Motor neuron (in vitro differentiated cells): ENCODE results near the gene FCRLB. TPM values are rescaled to one million over a fixed set of nuclear protein-coding genes. Genes with fewer than 3 reads are reported as not detected.
"Not testable (repeated sequence)": the region's sequence is repeated elsewhere in the genome, so short reads cannot be mapped to it uniquely, and the experiment has no call there.

Source experiments
- ATAC-seq, 8 experiments: fragments of 200-7000 bp; cut with Tn5 transposase; replicated peaks in 6 of 8; 2 replicates each; pipeline ENCODE4 v1.8.0; 2021; ENCODE audit warnings: mild to moderate bottlenecking in 8 of 8, moderate library complexity in 8 of 8
- H3K27ac ChIP-seq, 2 donors: fragments of 250-450 bp; sonication (Bioruptor Pico); 2 replicates each; pipeline ENCODE4 v1.9.0; 2021; ENCODE audit warnings: antibody characterized with exemption in 2 of 2, mild to moderate bottlenecking in 2 of 2, moderate library complexity in 1 of 2
- H3K4me1 ChIP-seq, 2 donors: fragments of 250-450 bp; sonication (Bioruptor Pico); replicated peaks in 1 of 2; 2 replicates each; pipeline ENCODE4 v1.6.1; 2021; ENCODE audit warnings: antibody characterized with exemption in 2 of 2, mild to moderate bottlenecking in 2 of 2, moderate library complexity in 1 of 2
- H3K4me3 ChIP-seq, 5 donors: fragments of 250-450 bp; sonication (Bioruptor Pico); 2 replicates each; pipeline ENCODE4 v1.9.0; 2021; ENCODE audit warnings: antibody characterized with exemption in 5 of 5, mild to moderate bottlenecking in 5 of 5, moderate library complexity in 4 of 5
- WGBS, 10 experiments: fragments of 450-650 bp; shearing (Covaris generic); methylation state at CpG; one replicate each; pipeline ENCODE4 v1.0.0; 2022; 5-methylcytosine and 5-hydroxymethylcytosine counted together
- in situ Hi-C, 9 experiments: fragments of 400-800 bp; cut with MboI; loops; one replicate each; pipeline ENCODE4 v1.15.0; 2021; ENCODE audit warnings: low sequenced_read_pairs in 9 of 9, low pct_unique_long_range_greater_than_20kb in 2 of 9; ENCODE audit not compliant: unreplicated experiment in 9 of 9
- total RNA-seq, 8 experiments: library from RNA; unstranded; fragments of 300-600 nt; gene quantifications; 2 replicates each; pipeline versions ENCODE4 v1.2.3 to v1.2.4, GENCODE V29; 2022

FCRLB gene, protein sequence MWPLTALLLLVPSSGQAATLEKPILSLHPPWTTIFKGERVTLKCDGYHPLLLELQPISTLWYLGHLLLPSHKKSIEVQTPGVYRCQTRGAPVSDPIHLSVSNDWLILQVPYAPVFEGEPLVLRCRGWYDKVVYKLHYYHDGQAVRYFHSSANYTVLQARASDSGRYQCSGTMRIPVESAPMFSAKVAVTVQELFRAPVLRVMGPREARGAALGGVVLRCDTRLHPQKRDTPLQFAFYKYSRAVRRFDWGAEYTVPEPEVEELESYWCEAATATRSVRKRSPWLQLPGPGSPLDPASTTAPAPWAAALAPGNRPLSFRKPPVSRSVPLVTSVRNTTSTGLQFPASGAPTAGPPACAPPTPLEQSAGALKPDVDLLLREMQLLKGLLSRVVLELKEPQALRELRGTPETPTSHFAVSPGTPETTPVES
- 1 to 10 TPM in 6 of 8 experiments, under 1 TPM in 2; 0.59 to 7.0 (median 1.4) TPM for total RNA-seq

GRCh38 chr1:161720956-161721737, at the start of gene FCRLB:
Gene FCRLB, plus strand, starts transcription at chr1:161721544. Its CDS starts 1,129 bp downstream, at chr1:161722673.
- H3K27ac ChIP-seq, result no peak within 1 kb of the TSS
- H3K4me3 ChIP-seq, result no peak within 1 kb of the TSS
- ATAC-seq, result no peak
- in situ Hi-C loops, result no loop called here
- WGBS, 10 experiments, result 15 to 40% (median 33%) methylated on average over 1 to 4 of the region's 4 CpGs; no CpG with 5 or more reads in 2 of the 10 experiments
- peaks cover 2 to 4% of the 10 kb centered on the region in 2 donors for H3K4me1 ChIP-seq

- H3K4me3 ChIP-seq, H3K4me1 ChIP-seq, in situ Hi-C loops, H3K27ac ChIP-seq: not testable (repeated sequence)
- peak in 3 of 8 experiments; percentile 24 to 80 (median 76) for ATAC-seq
- no CpG with 5 or more reads among the region's 7 CpGs for WGBS, 10 experiments
Measured at GRCh38 chr1:161673437-161673836, 47.9 kb upstream of the FCRLB start.

- H3K4me3 ChIP-seq, in situ Hi-C loops, H3K4me1 ChIP-seq, H3K27ac ChIP-seq, ATAC-seq: not testable (repeated sequence)
- WGBS, 10 experiments, result no CpG with 5 or more reads among the region's 3 CpGs
Measured at GRCh38 chr1:161674447-161674846, 46.9 kb upstream of the FCRLB start.

- H3K4me3 ChIP-seq, in situ Hi-C loops, ATAC-seq, H3K4me1 ChIP-seq, H3K27ac ChIP-seq: not testable (repeated sequence)
- 40% methylated on average over 1 of the region's 3 CpGs; no CpG with 5 or more reads in 9 of the 10 experiments for WGBS, 10 experiments
Measured at GRCh38 chr1:161674908-161675307, 46.4 kb upstream of the FCRLB start.

- Histone ChIP-seq H3K4me3 (no peak overlapping the region), H3K4me1 (no peaks in the 10 kb centered on the region), H3K27ac (no peak overlapping the region)
- ATAC-seq, result no peak
- in situ Hi-C loops, result no loop called here
- WGBS, 10 experiments, result 70 to 100% (median 75%) methylated on average over 1 to 2 of the region's 2 CpGs; no CpG with 5 or more reads in 6 of the 10 experiments
Measured at GRCh38 chr1:161676441-161676840, 44.9 kb upstream of the FCRLB start.

DNA sequence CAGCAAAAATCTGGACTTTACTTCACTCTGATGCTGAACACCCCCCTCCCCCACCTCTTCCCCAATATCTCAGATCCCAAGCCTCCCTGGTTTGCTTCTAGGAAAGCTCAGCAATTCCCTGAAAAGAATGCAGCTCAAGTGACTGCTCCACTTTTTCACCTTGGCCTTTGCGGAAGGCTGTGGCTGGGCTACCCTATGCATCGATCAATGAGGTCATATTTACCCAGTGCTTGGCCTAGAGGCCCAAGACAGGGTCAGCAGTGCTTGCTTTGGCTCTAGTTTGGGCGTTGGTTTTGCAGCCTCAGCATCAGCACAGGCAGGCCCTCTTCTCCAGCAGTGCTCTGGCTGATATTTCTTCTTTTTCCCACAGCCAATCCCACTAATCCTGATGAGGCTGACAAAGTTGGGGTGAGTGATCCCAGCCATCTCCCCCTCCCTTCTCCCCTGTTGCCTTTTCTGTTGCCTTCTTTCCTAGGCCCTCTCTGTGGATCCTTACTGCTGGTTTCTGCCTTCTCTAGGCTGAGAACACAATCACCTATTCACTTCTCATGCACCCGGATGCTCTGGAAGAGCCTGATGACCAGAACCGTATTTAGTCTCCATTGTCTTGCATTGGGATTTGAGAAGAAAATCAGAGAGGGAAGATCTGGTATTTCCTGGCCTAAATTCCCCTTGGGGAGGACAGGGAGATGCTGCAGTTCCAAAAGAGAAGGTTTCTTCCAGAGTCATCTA, 44.2 kb upstream of the FCRLB start:
- H3K4me1 ChIP-seq, result no peaks in the 10 kb centered on the region
- H3K27ac ChIP-seq, result no peak overlapping the region
- H3K4me3 ChIP-seq, result no peak overlapping the region
- 40 to 100% (median 65%) methylated on average over 1 to 5 of the region's 5 CpGs; no CpG with 5 or more reads in 3 of the 10 experiments for WGBS, 10 experiments
- in situ Hi-C loops, result no loop called here
- peak in 2 of 8 experiments; percentile 7 to 25 for ATAC-seq

- H3K4me3 ChIP-seq, result no peak overlapping the region
- no peak overlapping the region for H3K27ac ChIP-seq
- in situ Hi-C loops, result no loop called here
- H3K4me1 ChIP-seq, result no peaks in the 10 kb centered on the region
- ATAC-seq, result no peak
- WGBS, 10 experiments, result 73 to 100% (median 85%) methylated on average over 1 to 3 of the region's 3 CpGs; no CpG with 5 or more reads in 3 of the 10 experiments
Measured at GRCh38 chr1:161678500-161678899, 42.8 kb upstream of the FCRLB start.

DNA sequence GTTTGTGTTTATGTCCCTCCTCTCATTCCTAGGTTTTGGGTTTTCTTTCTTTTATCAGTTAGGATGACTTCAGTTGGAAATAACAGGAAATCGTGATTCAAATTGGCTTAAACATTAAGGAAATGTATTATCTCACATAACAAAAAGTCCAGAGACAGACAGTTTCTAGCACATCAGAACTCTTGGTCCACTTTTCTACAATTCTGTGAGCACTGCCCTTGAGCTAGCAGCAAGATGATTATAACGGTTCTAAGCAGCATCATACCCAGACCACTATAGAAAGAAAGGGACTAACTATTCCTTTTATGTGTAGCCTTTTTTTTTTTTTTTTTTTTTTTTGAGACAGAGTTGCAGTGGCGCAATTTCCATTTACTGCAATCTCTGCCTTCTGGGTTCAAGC, 39.5 kb upstream of the FCRLB start:
- Histone ChIP-seq H3K4me3 (no peak overlapping the region), H3K4me1 (no peaks in the 10 kb centered on the region), H3K27ac (no peak overlapping the region)
- in situ Hi-C loops, result no loop called here
- ATAC-seq, result no peak
- WGBS, 10 experiments, result 41 to 77% (median 50%) methylated on average over 1 to 3 of the region's 3 CpGs

DNA sequence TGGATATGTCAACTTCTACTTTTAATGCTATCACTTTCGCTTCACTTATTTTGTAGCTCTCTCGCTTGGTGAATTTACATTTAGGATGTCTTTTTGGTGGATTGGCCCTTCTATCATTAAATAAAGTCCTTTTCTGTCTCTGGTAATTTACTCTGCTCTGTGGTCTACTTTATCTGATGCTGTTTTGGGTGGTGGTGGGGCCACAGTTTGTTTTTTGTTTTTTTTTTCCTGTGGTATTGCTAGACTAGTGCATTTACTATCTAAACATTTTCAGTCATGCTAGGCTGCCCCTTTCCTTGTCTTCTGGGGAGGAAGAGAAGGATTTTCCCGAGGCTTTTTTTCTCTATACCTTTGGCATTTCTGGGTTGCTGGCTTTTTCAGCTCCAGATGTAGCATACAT, 32.4 kb upstream of the FCRLB start:
- no peak for ATAC-seq
- no peak overlapping the region for H3K4me3 ChIP-seq
- in situ Hi-C loops, result no loop called here
- H3K27ac ChIP-seq, result no peak overlapping the region
- 43 to 88% (median 64%) methylated on average over 1 to 3 of the region's 3 CpGs for WGBS, 10 experiments
- H3K4me1 ChIP-seq, result no peaks in the 10 kb centered on the region

DNA sequence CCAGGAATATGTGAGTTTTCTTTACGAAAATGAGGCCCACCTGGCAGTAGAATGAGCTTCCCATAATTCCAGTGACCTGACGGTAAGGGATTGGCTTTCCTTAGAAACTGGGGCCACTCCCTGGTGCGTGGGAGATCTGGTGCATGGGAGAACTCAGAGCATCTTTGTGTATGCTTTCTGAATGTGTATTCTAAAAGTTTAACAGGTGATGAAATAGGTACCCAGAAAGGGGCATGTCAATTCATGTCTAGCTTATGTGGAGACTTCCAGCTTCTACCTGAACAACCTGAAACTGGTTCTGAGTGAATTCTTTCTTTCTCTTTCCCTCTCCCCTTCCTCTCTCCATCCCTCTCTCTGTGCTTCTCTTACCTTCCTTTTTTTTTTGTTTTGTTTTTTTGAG, 29.5 kb upstream of the FCRLB start:
- WGBS, 10 experiments, result 6 to 92% (median 62%) methylated on average over 2 to 3 of the region's 3 CpGs
- no peak overlapping the region for H3K4me3 ChIP-seq
- no peak overlapping the region for H3K27ac ChIP-seq
- ATAC-seq, result no peak
- no peaks in the 10 kb centered on the region for H3K4me1 ChIP-seq
- in situ Hi-C loops, result no loop called here

DNA sequence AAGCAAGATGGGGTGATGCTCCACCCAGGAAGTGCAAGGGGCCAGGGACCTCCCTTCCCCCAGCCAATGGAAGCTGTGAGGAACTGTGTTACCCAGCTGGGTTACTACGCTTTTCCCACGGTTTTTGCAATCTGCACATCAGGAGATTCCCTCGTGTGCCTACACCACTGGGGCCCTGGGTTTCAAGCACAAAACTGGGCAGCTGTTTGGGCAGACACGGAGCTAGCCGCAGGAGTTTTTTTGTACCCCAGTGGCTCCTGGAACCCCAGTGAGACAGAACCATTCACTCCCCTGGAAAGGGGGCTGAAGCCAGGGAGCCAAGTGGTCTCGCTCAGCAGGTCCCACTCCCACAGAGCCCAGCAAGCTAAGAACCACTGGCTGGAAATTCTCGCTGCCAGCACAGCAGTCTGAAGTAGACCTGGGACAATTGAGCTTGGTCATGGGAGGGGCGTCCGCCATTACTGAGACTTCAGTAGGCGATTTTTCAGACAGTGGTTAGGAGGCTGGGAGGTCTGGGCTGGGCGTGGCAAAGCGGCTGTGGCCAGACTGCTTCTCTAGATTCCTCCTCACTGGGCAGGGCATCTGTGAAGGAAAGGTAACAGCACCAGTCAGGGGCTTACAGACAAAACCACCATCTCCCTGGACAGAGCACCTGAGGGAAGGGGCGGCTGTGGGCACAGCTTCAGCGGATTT, 28.2 kb upstream of the FCRLB start:
- H3K27ac ChIP-seq, ATAC-seq, in situ Hi-C loops, H3K4me3 ChIP-seq, H3K4me1 ChIP-seq: not testable (repeated sequence)
- WGBS, 10 experiments, result 77 to 100% (median 80%) methylated on average over 1 to 13 of the region's 14 CpGs; no CpG with 5 or more reads in 3 of the 10 experiments

DNA sequence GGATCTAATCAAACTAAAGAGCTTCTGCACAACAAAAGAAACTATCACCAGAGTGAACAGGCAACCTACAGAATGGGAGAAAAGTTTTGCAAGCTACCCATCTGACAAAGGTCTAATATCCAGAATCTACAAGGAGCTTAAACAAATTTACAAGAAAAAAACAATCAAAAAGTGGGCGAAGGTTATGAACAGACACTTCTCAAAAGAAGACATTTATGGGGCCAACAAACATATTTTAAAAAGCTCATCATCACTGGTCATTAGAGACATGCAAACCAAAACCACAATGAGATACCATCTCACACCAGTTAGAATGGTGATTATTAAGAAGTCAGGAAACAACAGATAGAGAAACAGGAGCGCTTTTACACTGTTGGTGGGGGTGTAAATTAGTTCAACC, 23.0 kb upstream of the FCRLB start:
- ATAC-seq, result not testable (repeated sequence)

More for the DNA sequence above, 23.0 kb upstream of the FCRLB start:
- H3K4me3 ChIP-seq, H3K4me1 ChIP-seq, in situ Hi-C loops, H3K27ac ChIP-seq: not testable (repeated sequence)
- WGBS, 10 experiments, result 50 to 100% (median 75%) methylated on average over 1 to 2 of the region's 2 CpGs; no CpG with 5 or more reads in 2 of the 10 experiments
